ENCODE data around the gene C7orf57.

GRCh38 chr7:48106906-48107659 lies 71.7 kb downstream of the C7orf57 start:
- TF ChIP-seq EZH2 (IDR thresholded peaks at IDR 0.05) (no peak), POLR2AphosphoS5 (IDR thresholded peaks at IDR 0.05; ENCODE audit: borderline replicate concordance, low read depth, low read length) (no peak), FOXP2 (optimal IDR thresholded peaks at IDR 0.05; ENCODE audit: control extremely low read depth, extremely low read length, insufficient read depth) (no peak)
